HG02642 (cell line): Measurements from ENCODE around the gene GLUD1.
"Not testable (repeated sequence)": the region's sequence is repeated elsewhere in the genome, so short reads cannot be mapped to it uniquely, and the experiment has no call there.

Experiments used
- ATAC-seq: cut with Tn5 transposase; IDR thresholded peaks from one replicate; pipeline ENCODE4 v1.9.1; 2021; ENCODE audit warnings: mild to moderate bottlenecking; ENCODE audit not compliant: unreplicated experiment, poor library complexity

Gene GLUD1

GRCh38 chr10:87092376-87092860, 2.2 kb downstream of the GLUD1 start:
- no peak for ATAC-seq

GRCh38 chr10:87090779-87091178, 3.9 kb downstream of the GLUD1 start:
- ATAC-seq, result no peak

GRCh38 chr10:87089746-87090145, 4.9 kb downstream of the GLUD1 start:
- no peak for ATAC-seq

- ATAC-seq, result no peak
Measured at GRCh38 chr10:87085537-87085936, 9.1 kb downstream of the GLUD1 start.

- ATAC-seq, result peak; percentile 57
Measured at GRCh38 chr10:87084291-87084782, 10.3 kb downstream of the GLUD1 start.

GRCh38 chr10:87083576-87084290, 10.9 kb downstream of the GLUD1 start:
- peak; percentile 37 for ATAC-seq

GRCh38 chr10:87082219-87082618, 12.4 kb downstream of the GLUD1 start:
- ATAC-seq, result not testable (repeated sequence)

- not testable (repeated sequence) for ATAC-seq
Measured at GRCh38 chr10:87081574-87081973, 13.1 kb downstream of the GLUD1 start.

- not testable (repeated sequence) for ATAC-seq
Measured at GRCh38 chr10:87080621-87081020, 14.0 kb downstream of the GLUD1 start.

GRCh38 chr10:87079106-87079836, 15.4 kb downstream of the GLUD1 start:
- no peak for ATAC-seq

- ATAC-seq, result not testable (repeated sequence)
Measured at GRCh38 chr10:87076421-87076820, 18.2 kb downstream of the GLUD1 start.

- no peak for ATAC-seq
Measured at GRCh38 chr10:87072449-87072848, 22.2 kb downstream of the GLUD1 start.

GRCh38 chr10:87068281-87068680, 26.4 kb downstream of the GLUD1 start:
- no peak for ATAC-seq

- ATAC-seq, result no peak
Measured at GRCh38 chr10:87066865-87067264, 27.8 kb downstream of the GLUD1 start.

GRCh38 chr10:87066178-87066577, 28.5 kb downstream of the GLUD1 start:
- ATAC-seq, result no peak

- ATAC-seq, result no peak
Measured at GRCh38 chr10:87064651-87065050, 30.0 kb downstream of the GLUD1 start.

GRCh38 chr10:87060280-87060928, 34.2 kb downstream of the GLUD1 start:
- ATAC-seq, result no peak

- no peak for ATAC-seq
Measured at GRCh38 chr10:87059401-87059800, 35.2 kb downstream of the GLUD1 start.

GRCh38 chr10:87058171-87058570, 36.5 kb downstream of the GLUD1 start:
- no peak for ATAC-seq

- no peak for ATAC-seq
Measured at GRCh38 chr10:87054373-87055295, 40.0 kb downstream of the GLUD1 start.
